ENCODE data around the gene ELANE. TPM values are rescaled to one million over a fixed set of nuclear protein-coding genes. Genes with fewer than 3 reads are reported as not detected.
"Not testable (repeated sequence)": the region's sequence is repeated elsewhere in the genome, so short reads cannot be mapped to it uniquely, and the experiment has no call there.

Gene ELANE
- total and polyA plus RNA-seq, 5 donors from 2014 or later = not detected

DNA sequence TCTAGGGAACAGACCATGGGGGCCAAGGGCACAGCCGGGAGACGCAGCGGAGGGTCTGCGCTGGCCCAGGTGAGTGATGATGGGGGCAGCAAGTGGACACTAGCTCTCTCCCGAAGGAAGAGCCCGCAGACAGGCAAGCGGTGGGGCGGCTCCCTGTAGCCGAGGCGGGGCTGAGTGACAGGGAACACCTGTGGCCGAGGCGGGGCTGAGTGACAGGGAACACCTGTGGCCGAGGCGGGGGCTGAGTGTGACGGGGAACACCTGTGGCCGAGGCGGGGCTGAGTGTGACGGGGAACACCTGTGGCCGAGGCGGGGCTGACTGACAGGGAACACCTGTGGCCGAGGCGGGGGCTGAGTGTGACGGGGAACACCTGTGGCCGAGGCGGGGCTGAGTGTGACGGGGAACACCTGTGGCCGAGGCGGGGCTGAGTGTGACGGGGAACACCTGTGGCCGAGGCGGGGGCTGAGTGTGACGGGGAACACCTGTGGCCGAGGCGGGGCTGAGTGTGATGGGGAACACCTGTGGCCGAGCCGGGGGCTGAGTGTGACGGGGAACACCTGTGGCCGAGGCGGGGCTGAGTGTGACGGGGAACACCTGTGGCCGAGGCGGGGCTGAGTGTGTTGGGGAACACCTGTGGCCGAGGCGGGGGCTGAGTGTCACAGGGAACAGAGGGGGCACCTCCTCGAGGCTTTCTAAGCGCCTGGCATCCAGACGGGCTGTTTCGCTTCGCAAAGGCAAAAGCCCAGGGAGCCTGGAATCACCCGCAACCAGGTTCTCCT lies 39.5 kb downstream of the ELANE start:
- H3K4me3 Mint-ChIP-seq = peak overlapping the region; percentile 76 to 93 (median 84)
- not testable (repeated sequence) for ATAC-seq (ENCODE audit: low read depth in 2 of 2); H3K27me3 ChIP-seq (ENCODE audit: control insufficient read depth, insufficient read depth, low read length); H3K27me3 Mint-ChIP-seq; H3K36me3 Mint-ChIP-seq; H3K9me3 ChIP-seq (ENCODE audit: control insufficient read depth in 2 of 2, low read length in 2 of 2); DNase-seq; H3K9me3 Mint-ChIP-seq
- Histone ChIP-seq H3K4me3 (ENCODE audit: low read depth, low read length) (peak overlapping the region; percentile 48), H3K27ac (ENCODE audit: insufficient read depth, low read length, poor library complexity, severe bottlenecking) (peak overlapping the region; percentile 88), H3K4me1 (ENCODE audit: control insufficient read depth, insufficient read depth, low read length, poor library complexity, severe bottlenecking) (peaks cover 19% of the 10 kb centered on the region), H3K36me3 (ENCODE audit: control insufficient read depth, insufficient read depth, low read length) (peaks cover 28% of the 10 kb centered on the region)
- peaks cover 4 to 58% (median 14%) of the 10 kb centered on the region in 4 donors for H3K4me1 Mint-ChIP-seq
- H3K27ac Mint-ChIP-seq = peak overlapping the region in 2 of 3 donors; percentile 66 to 73

DNA sequence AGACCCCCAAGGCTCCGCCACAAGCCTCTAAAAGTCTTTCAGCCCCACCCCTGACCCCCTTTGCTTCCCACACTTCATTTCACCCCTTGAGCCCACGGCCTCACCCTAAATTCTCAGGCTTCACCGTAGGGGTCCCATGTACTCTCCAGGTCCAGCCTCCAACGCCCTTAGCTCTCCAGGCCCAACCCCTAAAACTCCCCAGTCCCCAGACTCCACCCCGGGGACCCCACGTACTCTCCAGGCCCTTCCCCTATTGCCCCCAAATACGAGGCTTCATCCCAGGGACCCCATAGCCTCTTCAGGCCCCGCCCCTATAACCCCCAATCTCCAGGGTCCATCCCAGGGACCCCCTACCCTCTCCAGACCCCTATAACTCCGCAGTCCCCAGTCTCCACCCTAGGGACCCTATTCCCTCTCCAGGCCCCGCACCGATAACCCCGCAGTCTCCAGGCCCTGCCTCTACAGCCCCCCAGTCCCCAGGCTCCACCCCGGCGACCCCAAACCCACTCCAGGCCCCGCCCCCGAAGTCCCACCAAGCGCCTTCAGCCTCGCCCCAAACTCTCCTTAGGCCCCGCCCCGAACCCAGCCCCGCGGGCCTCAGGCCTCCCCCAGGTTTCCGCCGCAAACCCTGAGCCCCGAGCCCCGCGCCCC lies 40.3 kb downstream of the ELANE start:
- Mint-ChIP-seq H3K27ac (peak overlapping the region; percentile 62 to 97 (median 66)), H3K36me3 (peaks cover 7% of the 10 kb centered on the region), H3K4me1 (peaks cover 4 to 60% (median 14%) of the 10 kb centered on the region in 4 donors), H3K4me3 (peak overlapping the region; percentile 74 to 93 (median 84)), H3K9me3 (no peaks in the 10 kb centered on the region), H3K27me3 (peaks cover 5% of the 10 kb centered on the region)
- Histone ChIP-seq H3K4me3 (ENCODE audit: low read depth, low read length) (peak overlapping the region; percentile 48), H3K9me3 (ENCODE audit: control insufficient read depth in 2 of 2, low read length in 2 of 2) (no peaks in the 10 kb centered on the region), H3K27me3 (ENCODE audit: control insufficient read depth, insufficient read depth, low read length) (no peaks in the 10 kb centered on the region), H3K27ac (ENCODE audit: insufficient read depth, low read length, poor library complexity, severe bottlenecking) (peak overlapping the region; percentile 88), H3K36me3 (ENCODE audit: control insufficient read depth, insufficient read depth, low read length) (peaks cover 30% of the 10 kb centered on the region), H3K4me1 (ENCODE audit: control insufficient read depth, insufficient read depth, low read length, poor library complexity, severe bottlenecking) (peaks cover 19% of the 10 kb centered on the region)
- DNase-seq = no peak
- ATAC-seq (ENCODE audit: low read depth in 2 of 2) = no peak

DNA sequence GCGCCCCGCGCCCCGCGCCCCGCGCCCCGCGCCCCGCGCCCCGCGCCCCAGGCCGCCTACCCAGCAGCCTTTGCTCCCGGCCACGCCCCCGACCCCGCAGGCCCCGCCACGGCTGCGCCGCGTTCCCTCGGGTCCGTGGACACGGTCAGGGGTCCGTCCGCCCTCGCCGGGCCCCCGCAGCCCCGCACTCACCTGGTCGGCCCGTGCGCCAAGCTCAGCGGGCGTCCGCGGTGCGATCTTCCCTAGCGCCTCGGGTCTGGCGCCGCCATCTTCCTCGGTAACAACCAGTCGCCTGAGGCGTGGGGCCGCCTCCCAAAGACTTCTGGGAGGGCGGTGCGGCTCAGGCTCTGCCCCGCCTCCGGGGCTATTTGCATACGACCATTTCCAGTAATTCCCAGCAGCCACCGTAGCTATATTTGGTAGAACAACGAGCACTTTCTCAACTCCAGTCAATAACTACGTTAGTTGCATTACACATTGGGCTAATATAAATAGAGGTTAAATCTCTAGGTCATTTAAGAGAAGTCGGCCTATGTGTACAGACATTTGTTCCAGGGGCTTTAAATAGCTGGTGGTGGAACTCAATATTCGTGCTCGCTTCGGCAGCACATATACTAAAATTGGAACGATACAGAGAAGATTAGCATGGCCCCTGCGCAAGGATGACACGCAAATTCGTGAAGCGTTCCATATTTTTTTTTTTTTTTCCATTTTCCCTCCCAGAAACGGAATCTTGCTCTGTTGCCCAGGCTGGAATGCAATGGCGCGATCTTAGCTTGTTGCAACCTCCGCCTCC lies 41.0 kb downstream of the ELANE start, which contains the start of the genes MED16 and RNU6-9:
Gene MED16, minus strand, starts transcription at position 294 of the 796 bp plus-strand sequence. CDS start 2,056 bp downstream, outside the sequence.
Gene RNU6-9, plus strand, starts transcription at position 591 of the 796 bp plus-strand sequence.
- Mint-ChIP-seq H3K27me3 (peaks cover 5% of the 10 kb centered on the region), H3K36me3 (peaks cover 7% of the 10 kb centered on the region), H3K9me3 (no peaks in the 10 kb centered on the region), H3K4me1 (peaks cover 4 to 56% (median 14%) of the 10 kb centered on the region in 4 donors), H3K4me3 (peak within 1 kb of the TSS; percentile 93 to 96 (median 94)), H3K27ac (peak within 1 kb of the TSS; percentile 97 to 100 (median 99))
- Histone ChIP-seq H3K27ac (ENCODE audit: insufficient read depth, low read length, poor library complexity, severe bottlenecking) (peak within 1 kb of the TSS; percentile 88), H3K27me3 (ENCODE audit: control insufficient read depth, insufficient read depth, low read length) (no peaks in the 10 kb centered on the region), H3K4me3 (ENCODE audit: low read depth, low read length) (peak within 1 kb of the TSS; percentile 88), H3K9me3 (ENCODE audit: control insufficient read depth in 2 of 2, low read length in 2 of 2) (no peaks in the 10 kb centered on the region), H3K4me1 (ENCODE audit: control insufficient read depth, insufficient read depth, low read length, poor library complexity, severe bottlenecking) (peaks cover 19% of the 10 kb centered on the region), H3K36me3 (ENCODE audit: control insufficient read depth, insufficient read depth, low read length) (peaks cover 30% of the 10 kb centered on the region)
- peak; percentile 86 to 96 (median 96) for DNase-seq
- peak; percentile 83 for ATAC-seq (ENCODE audit: low read depth in 2 of 2)

DNA sequence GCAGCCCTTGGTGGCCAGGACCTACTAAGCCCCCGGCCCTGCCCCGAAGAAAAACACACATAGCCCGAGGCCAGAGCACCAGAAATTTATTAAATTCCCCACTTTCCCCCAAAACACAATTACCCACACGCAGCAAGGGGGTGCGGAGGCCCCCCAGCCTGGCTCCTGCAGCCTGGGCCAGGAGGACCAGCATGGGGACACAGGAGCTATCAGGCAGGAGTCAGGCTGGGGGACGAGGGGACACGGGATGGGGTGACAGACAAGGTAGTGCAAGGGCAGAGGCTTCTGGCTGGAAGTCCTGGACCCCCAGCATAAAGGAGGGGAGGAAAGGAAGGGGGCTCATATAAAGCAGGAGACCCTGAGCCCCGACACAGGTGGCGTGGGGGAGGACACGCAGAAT lies 44.3 kb downstream of the ELANE start:
- no peak for ATAC-seq (ENCODE audit: low read depth in 2 of 2)
- H3K9me3 Mint-ChIP-seq = peaks cover 0 to 2% (median 0%) of the 10 kb centered on the region in 7 donors
- no peak overlapping the region for H3K4me3 ChIP-seq (ENCODE audit: low read depth, low read length)
- H3K36me3 ChIP-seq (ENCODE audit: control insufficient read depth, insufficient read depth, low read length) = peaks cover 27% of the 10 kb centered on the region
- H3K27me3 Mint-ChIP-seq = peaks cover 5% of the 10 kb centered on the region
- peak overlapping the region in 2 of 4 donors; percentile 63 to 75 for H3K4me3 Mint-ChIP-seq
- peak overlapping the region; percentile 42 to 86 (median 82) for H3K27ac Mint-ChIP-seq
- DNase-seq = no peak
- no peak overlapping the region for H3K27ac ChIP-seq (ENCODE audit: insufficient read depth, low read length, poor library complexity, severe bottlenecking)
- H3K4me1 Mint-ChIP-seq = peaks cover 4 to 41% (median 10%) of the 10 kb centered on the region in 4 donors
- peaks cover 28% of the 10 kb centered on the region for H3K4me1 ChIP-seq (ENCODE audit: control insufficient read depth, insufficient read depth, low read length, poor library complexity, severe bottlenecking)
- H3K9me3 ChIP-seq (ENCODE audit: control insufficient read depth in 2 of 2, low read length in 2 of 2) = no peaks in the 10 kb centered on the region
- H3K36me3 Mint-ChIP-seq = peaks cover 7% of the 10 kb centered on the region
- H3K27me3 ChIP-seq (ENCODE audit: control insufficient read depth, insufficient read depth, low read length) = no peaks in the 10 kb centered on the region

DNA sequence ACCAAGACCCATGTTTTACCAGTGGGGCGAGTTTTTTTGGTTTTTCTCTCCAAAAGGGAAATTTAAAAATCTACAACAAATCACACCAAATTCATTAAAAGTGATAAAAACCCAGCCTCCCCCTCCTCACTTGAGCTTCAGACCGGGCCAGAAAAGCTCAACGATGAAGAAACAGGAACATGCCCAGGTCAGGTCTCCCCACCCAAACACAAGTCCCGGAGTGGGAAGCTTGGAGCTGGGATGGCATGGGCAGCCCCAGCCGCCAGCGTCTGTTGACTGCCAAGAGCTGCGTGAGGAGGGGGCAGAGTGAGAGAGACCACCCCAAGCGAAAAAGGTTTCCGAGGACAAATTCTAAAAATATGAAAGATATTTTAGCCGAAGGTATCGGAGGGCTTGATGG lies 44.9 kb downstream of the ELANE start:
- Mint-ChIP-seq H3K4me3 (peak overlapping the region in 1 of 4 donors; percentile 75), H3K36me3 (peaks cover 7% of the 10 kb centered on the region), H3K27me3 (peaks cover 5% of the 10 kb centered on the region), H3K4me1 (peaks cover 4 to 42% (median 10%) of the 10 kb centered on the region in 4 donors), H3K27ac (peak overlapping the region in 2 of 3 donors; percentile 52 to 86), H3K9me3 (peaks cover 0 to 2% (median 0%) of the 10 kb centered on the region in 7 donors)
- Histone ChIP-seq H3K9me3 (ENCODE audit: control insufficient read depth in 2 of 2, low read length in 2 of 2) (no peaks in the 10 kb centered on the region), H3K27me3 (ENCODE audit: control insufficient read depth, insufficient read depth, low read length) (no peaks in the 10 kb centered on the region), H3K4me3 (ENCODE audit: low read depth, low read length) (no peak overlapping the region), H3K36me3 (ENCODE audit: control insufficient read depth, insufficient read depth, low read length) (peaks cover 31% of the 10 kb centered on the region), H3K27ac (ENCODE audit: insufficient read depth, low read length, poor library complexity, severe bottlenecking) (no peak overlapping the region), H3K4me1 (ENCODE audit: control insufficient read depth, insufficient read depth, low read length, poor library complexity, severe bottlenecking) (peaks cover 26% of the 10 kb centered on the region)
- ATAC-seq (ENCODE audit: low read depth in 2 of 2) = no peak
- no peak for DNase-seq

DNA sequence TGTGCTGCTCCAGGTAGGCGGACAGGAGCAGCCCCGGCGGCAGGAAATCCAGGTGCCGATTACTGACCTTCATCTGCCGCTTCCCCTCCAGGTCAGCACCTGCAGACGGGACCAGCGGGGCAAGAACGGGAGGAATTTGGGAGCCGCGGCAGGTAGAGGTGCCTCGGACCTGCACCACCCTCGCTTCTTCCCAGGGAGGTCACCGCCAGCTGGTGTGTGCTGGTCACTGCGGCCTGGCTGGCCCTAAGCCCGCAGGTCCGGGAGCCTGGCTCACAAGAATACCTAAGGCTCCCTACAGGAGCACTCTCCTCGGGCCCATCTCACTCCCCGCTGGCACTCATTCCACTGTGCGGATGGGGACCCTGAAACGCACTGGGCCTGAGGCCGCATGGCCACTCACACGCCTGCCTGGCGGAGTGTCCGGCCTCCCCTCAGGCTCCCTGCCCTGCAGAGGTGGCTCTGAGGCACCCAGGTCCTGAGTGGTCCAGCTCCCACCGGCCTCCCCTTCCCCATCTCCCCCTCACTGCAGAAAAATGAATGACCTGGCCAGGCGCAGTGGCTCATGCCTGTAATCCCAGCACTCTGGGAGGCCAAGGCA lies 45.4 kb downstream of the ELANE start:
- peaks cover 36% of the 10 kb centered on the region for H3K36me3 ChIP-seq (ENCODE audit: control insufficient read depth, insufficient read depth, low read length)
- ATAC-seq (ENCODE audit: low read depth in 2 of 2) = no peak
- Mint-ChIP-seq H3K4me3 (no peak overlapping the region), H3K9me3 (peaks cover 0 to 2% (median 0%) of the 10 kb centered on the region in 7 donors), H3K27me3 (peaks cover 5% of the 10 kb centered on the region), H3K27ac (peak overlapping the region in 1 of 3 donors; percentile 52), H3K4me1 (peaks cover 4 to 47% (median 11%) of the 10 kb centered on the region in 4 donors), H3K36me3 (peaks cover 7% of the 10 kb centered on the region)
- H3K27ac ChIP-seq (ENCODE audit: insufficient read depth, low read length, poor library complexity, severe bottlenecking) = no peak overlapping the region
- no peak overlapping the region for H3K4me3 ChIP-seq (ENCODE audit: low read depth, low read length)
- DNase-seq = no peak
- H3K27me3 ChIP-seq (ENCODE audit: control insufficient read depth, insufficient read depth, low read length) = no peaks in the 10 kb centered on the region
- peaks cover 21% of the 10 kb centered on the region for H3K4me1 ChIP-seq (ENCODE audit: control insufficient read depth, insufficient read depth, low read length, poor library complexity, severe bottlenecking)
- no peaks in the 10 kb centered on the region for H3K9me3 ChIP-seq (ENCODE audit: control insufficient read depth in 2 of 2, low read length in 2 of 2)

DNA sequence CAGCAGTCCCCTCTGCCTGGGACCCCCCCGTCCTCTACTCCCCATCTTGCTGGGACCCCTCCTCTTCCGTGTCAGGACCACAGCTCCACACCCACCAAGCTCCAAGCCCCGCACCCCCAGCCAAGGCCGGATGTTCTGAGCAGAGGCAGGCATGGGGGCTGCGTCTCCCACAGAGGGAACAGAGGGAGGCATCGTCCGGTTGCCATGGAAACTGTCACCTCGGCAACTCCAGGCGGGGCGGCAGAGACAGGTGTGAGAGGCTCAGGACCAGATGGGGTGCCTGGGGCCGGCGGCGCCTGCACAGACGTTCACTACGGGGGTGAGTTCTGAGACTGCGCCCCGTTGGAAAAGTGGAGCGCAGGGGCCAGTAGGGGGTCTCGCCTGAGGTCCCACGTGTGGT lies 46.6 kb downstream of the ELANE start:
- DNase-seq (peak in 1 of 3 donors; percentile 28), ATAC-seq (ENCODE audit: low read depth in 2 of 2) (peak in 1 of 2 donors; percentile 28)
- Histone ChIP-seq H3K36me3 (ENCODE audit: control insufficient read depth, insufficient read depth, low read length) (peaks cover 39% of the 10 kb centered on the region), H3K27ac (ENCODE audit: insufficient read depth, low read length, poor library complexity, severe bottlenecking) (no peak overlapping the region), H3K4me3 (ENCODE audit: low read depth, low read length) (no peak overlapping the region), H3K27me3 (ENCODE audit: control insufficient read depth, insufficient read depth, low read length) (no peaks in the 10 kb centered on the region), H3K9me3 (ENCODE audit: control insufficient read depth in 2 of 2, low read length in 2 of 2) (no peaks in the 10 kb centered on the region), H3K4me1 (ENCODE audit: control insufficient read depth, insufficient read depth, low read length, poor library complexity, severe bottlenecking) (peaks cover 26% of the 10 kb centered on the region)
- Mint-ChIP-seq H3K9me3 (peaks cover 0 to 2% (median 0%) of the 10 kb centered on the region in 7 donors), H3K36me3 (peaks cover 7% of the 10 kb centered on the region), H3K27ac (no peak overlapping the region), H3K4me3 (no peak overlapping the region), H3K4me1 (peaks cover 0 to 46% (median 5%) of the 10 kb centered on the region in 4 donors), H3K27me3 (no peaks in the 10 kb centered on the region)

Measured in CD4-positive, CD25-positive, alpha-beta regulatory T cell (primary cell).